ENCODE results near the gene SLC25A11.

Gene SLC25A11

GRCh38 chr17:4898927-4899326 lies 40.9 kb downstream of the SLC25A11 start:
- Histone ChIP-seq H3K36me3 (ENCODE audit: control insufficient read depth, insufficient read depth, low read length) (peaks cover 33% of the 10 kb centered on the region), H3K4me3 (ENCODE audit: low read depth, low read length) (peak overlapping the region; percentile 65), H3K27ac (ENCODE audit: low read depth, low read length) (no peak overlapping the region), H3K4me1 (ENCODE audit: control insufficient read depth, insufficient read depth, low read length) (peaks cover 7% of the 10 kb centered on the region), H3K27me3 (ENCODE audit: control insufficient read depth, insufficient read depth, low read length) (no peaks in the 10 kb centered on the region), H3K9me3 (ENCODE audit: control insufficient read depth, insufficient read depth, low read length) (no peaks in the 10 kb centered on the region), H3K9ac (ENCODE audit: low read depth, low read length) (no peak overlapping the region; the same call in 1 of the 2 replicates)

GRCh38 chr17:4898351-4898750 lies 41.5 kb downstream of the SLC25A11 start:
- no peaks in the 10 kb centered on the region for H3K27me3 ChIP-seq (ENCODE audit: control insufficient read depth, insufficient read depth, low read length)
- H3K4me1 ChIP-seq (ENCODE audit: control insufficient read depth, insufficient read depth, low read length) = peaks cover 5% of the 10 kb centered on the region
- H3K9me3 ChIP-seq (ENCODE audit: control insufficient read depth, insufficient read depth, low read length) = no peaks in the 10 kb centered on the region
- H3K36me3 ChIP-seq (ENCODE audit: control insufficient read depth, insufficient read depth, low read length) = peaks cover 39% of the 10 kb centered on the region
- no peak overlapping the region for H3K27ac ChIP-seq (ENCODE audit: low read depth, low read length)
- H3K9ac ChIP-seq (ENCODE audit: low read depth, low read length) = no peak overlapping the region
- H3K4me3 ChIP-seq (ENCODE audit: low read depth, low read length) = 0 out of 2 replicates have a peak overlapping the region, but pooled peaks have one; percentile 65

DNA sequence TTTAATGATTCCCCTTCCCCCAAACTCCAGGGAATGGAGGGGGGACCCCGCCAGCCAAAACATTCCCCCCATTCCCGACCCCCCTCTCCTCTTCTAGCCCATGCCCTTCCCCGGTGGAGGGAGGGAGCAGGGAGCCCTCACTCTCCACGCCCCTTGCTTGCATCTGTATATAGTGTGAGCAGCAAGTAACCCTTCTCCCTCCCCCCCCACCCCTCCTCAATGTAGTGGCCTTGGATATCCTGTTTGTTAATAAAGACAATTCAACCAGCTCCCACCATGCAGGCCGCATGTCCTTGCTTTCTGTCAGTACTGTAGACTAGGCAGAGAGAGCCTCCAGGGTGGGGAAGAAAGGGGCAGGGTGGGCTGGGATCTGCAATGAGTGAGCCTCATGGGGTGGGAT lies 42.1 kb downstream of the SLC25A11 start:
- H3K36me3 ChIP-seq (ENCODE audit: control insufficient read depth, insufficient read depth, low read length) = peaks cover 45% of the 10 kb centered on the region

DNA sequence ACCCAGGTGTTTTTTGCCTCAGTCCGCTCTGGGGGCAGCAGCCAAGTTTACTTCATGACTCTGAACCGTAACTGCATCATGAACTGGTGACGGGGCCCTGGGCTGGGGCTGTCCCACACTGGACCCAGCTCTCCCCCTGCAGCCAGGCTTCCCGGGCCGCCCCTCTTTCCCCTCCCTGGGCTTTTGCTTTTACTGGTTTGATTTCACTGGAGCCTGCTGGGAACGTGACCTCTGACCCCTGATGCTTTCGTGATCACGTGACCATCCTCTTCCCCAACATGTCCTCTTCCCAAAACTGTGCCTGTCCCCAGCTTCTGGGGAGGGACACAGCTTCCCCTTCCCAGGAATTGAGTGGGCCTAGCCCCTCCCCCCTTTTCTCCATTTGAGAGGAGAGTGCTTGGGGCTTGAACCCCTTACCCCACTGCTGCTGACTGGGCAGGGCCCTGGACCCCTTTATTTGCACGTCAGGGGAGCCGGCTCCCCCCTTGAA lies 42.6 kb downstream of the SLC25A11 start:
- Histone ChIP-seq H3K9me3 (ENCODE audit: control insufficient read depth, insufficient read depth, low read length) (no peaks in the 10 kb centered on the region), H3K36me3 (ENCODE audit: control insufficient read depth, insufficient read depth, low read length) (peaks cover 50% of the 10 kb centered on the region), H3K4me1 (ENCODE audit: control insufficient read depth, insufficient read depth, low read length) (peaks cover 3% of the 10 kb centered on the region; the same call in 1 of the 2 replicates), H3K27me3 (ENCODE audit: control insufficient read depth, insufficient read depth, low read length) (no peaks in the 10 kb centered on the region), H3K9ac (ENCODE audit: low read depth, low read length) (no peak overlapping the region), H3K4me3 (ENCODE audit: low read depth, low read length) (no peak overlapping the region), H3K27ac (ENCODE audit: low read depth, low read length) (no peak overlapping the region)

More for the DNA sequence above, 42.1 kb downstream of the SLC25A11 start:
- Histone ChIP-seq H3K27ac (ENCODE audit: low read depth, low read length) (no peak overlapping the region), H3K27me3 (ENCODE audit: control insufficient read depth, insufficient read depth, low read length) (no peaks in the 10 kb centered on the region), H3K4me1 (ENCODE audit: control insufficient read depth, insufficient read depth, low read length) (peaks cover 3% of the 10 kb centered on the region; the same call in 1 of the 2 replicates), H3K9me3 (ENCODE audit: control insufficient read depth, insufficient read depth, low read length) (no peaks in the 10 kb centered on the region), H3K4me3 (ENCODE audit: low read depth, low read length) (no peak overlapping the region), H3K9ac (ENCODE audit: low read depth, low read length) (no peak overlapping the region)

DNA sequence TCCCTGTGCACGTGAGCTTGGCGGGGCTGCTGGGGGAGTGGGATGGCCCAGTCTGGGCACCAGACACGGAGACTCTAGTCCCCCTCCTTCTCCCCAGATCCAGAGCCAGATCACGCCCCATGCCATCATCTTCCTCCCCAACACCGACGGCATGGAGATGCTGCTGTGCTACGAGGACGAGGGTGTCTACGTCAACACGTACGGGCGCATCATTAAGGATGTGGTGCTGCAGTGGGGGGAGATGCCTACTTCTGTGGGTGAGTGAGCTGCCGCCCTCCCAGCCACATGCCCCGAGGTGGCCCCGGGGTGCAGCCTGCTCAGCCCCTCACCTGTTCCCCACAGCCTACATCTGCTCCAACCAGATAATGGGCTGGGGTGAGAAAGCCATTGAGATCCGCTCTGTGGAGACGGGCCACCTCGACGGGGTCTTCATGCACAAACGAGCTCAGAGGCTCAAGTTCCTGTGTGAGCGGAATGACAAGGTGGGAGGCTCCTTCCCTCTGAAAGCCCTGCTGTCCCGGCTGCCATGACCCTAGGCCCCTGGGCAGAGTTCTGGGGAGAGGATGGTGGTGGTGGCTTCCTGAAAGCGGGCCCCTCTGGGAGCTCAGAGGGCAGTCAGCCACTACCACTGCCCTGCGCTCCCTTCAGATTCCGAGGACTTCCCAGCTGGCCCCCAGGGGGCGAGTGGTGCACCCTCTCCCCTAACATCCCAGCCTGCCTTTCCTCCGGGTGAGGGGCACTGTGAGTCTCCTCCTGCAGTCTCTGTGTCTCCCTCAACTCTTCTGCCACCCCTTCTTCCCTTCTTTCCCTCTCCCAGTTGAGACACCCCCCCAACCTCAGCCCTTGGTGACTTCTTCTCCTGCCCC lies 43.3 kb downstream of the SLC25A11 start:
- no peaks in the 10 kb centered on the region for H3K27me3 ChIP-seq (ENCODE audit: control insufficient read depth, insufficient read depth, low read length)
- peaks cover 55% of the 10 kb centered on the region for H3K36me3 ChIP-seq (ENCODE audit: control insufficient read depth, insufficient read depth, low read length)
- no peak overlapping the region for H3K9ac ChIP-seq (ENCODE audit: low read depth, low read length)
- H3K9me3 ChIP-seq (ENCODE audit: control insufficient read depth, insufficient read depth, low read length) = no peaks in the 10 kb centered on the region
- H3K4me1 ChIP-seq (ENCODE audit: control insufficient read depth, insufficient read depth, low read length) = peaks cover 3% of the 10 kb centered on the region; the same call in 1 of the 2 replicates
- no peak overlapping the region for H3K27ac ChIP-seq (ENCODE audit: low read depth, low read length)
- no peak overlapping the region for H3K4me3 ChIP-seq (ENCODE audit: low read depth, low read length)

DNA sequence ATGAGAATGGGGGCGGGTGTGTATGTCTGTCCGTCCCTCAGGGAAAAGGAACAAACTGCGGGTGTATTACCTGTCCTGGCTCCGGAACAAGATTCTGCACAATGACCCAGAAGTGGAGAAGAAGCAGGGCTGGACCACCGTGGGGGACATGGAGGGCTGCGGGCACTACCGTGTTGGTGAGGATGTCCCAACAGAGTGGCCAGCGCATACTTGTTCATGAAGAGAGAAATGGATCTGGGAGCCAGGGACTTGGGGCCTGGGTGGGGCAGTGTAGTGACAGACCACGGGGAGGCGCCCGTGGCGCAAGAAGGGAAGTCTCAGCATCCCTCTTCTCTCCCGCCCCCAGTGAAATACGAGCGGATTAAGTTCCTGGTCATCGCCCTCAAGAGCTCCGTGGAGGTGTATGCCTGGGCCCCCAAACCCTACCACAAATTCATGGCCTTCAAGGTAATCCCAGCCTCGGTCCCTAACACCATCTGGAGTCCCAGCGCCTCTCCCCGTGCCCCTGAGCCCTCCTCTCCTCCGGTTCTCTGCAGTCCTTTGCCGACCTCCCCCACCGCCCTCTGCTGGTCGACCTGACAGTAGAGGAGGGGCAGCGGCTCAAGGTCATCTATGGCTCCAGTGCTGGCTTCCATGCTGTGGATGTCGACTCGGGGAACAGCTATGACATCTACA lies 44.1 kb downstream of the SLC25A11 start:
- H3K27ac ChIP-seq (ENCODE audit: low read depth, low read length) = no peak overlapping the region
- H3K36me3 ChIP-seq (ENCODE audit: control insufficient read depth, insufficient read depth, low read length) = peaks cover 63% of the 10 kb centered on the region
- no peak overlapping the region for H3K9ac ChIP-seq (ENCODE audit: low read depth, low read length)
- no peaks in the 10 kb centered on the region for H3K27me3 ChIP-seq (ENCODE audit: control insufficient read depth, insufficient read depth, low read length)
- peaks cover 3% of the 10 kb centered on the region; the same call in 1 of the 2 replicates for H3K4me1 ChIP-seq (ENCODE audit: control insufficient read depth, insufficient read depth, low read length)
- H3K4me3 ChIP-seq (ENCODE audit: low read depth, low read length) = no peak overlapping the region
- H3K9me3 ChIP-seq (ENCODE audit: control insufficient read depth, insufficient read depth, low read length) = no peaks in the 10 kb centered on the region

GRCh38 chr17:4895121-4895520 lies 44.7 kb downstream of the SLC25A11 start:
- no peaks in the 10 kb centered on the region for H3K4me1 ChIP-seq (ENCODE audit: control insufficient read depth, insufficient read depth, low read length)
- no peaks in the 10 kb centered on the region for H3K27me3 ChIP-seq (ENCODE audit: control insufficient read depth, insufficient read depth, low read length)
- H3K9ac ChIP-seq (ENCODE audit: low read depth, low read length) = no peak overlapping the region
- no peaks in the 10 kb centered on the region for H3K9me3 ChIP-seq (ENCODE audit: control insufficient read depth, insufficient read depth, low read length)
- peaks cover 70% of the 10 kb centered on the region for H3K36me3 ChIP-seq (ENCODE audit: control insufficient read depth, insufficient read depth, low read length)
- no peak overlapping the region for H3K4me3 ChIP-seq (ENCODE audit: low read depth, low read length)
- no peak overlapping the region for H3K27ac ChIP-seq (ENCODE audit: low read depth, low read length)

GRCh38 chr17:4893721-4894560 lies 45.9 kb downstream of the SLC25A11 start:
- Histone ChIP-seq H3K4me1 (ENCODE audit: control insufficient read depth, insufficient read depth, low read length) (no peaks in the 10 kb centered on the region), H3K9ac (ENCODE audit: low read depth, low read length) (no peak overlapping the region), H3K27ac (ENCODE audit: low read depth, low read length) (no peak overlapping the region), H3K36me3 (ENCODE audit: control insufficient read depth, insufficient read depth, low read length) (peaks cover 71% of the 10 kb centered on the region), H3K27me3 (ENCODE audit: control insufficient read depth, insufficient read depth, low read length) (no peaks in the 10 kb centered on the region), H3K9me3 (ENCODE audit: control insufficient read depth, insufficient read depth, low read length) (no peaks in the 10 kb centered on the region), H3K4me3 (ENCODE audit: low read depth, low read length) (no peak overlapping the region)

DNA sequence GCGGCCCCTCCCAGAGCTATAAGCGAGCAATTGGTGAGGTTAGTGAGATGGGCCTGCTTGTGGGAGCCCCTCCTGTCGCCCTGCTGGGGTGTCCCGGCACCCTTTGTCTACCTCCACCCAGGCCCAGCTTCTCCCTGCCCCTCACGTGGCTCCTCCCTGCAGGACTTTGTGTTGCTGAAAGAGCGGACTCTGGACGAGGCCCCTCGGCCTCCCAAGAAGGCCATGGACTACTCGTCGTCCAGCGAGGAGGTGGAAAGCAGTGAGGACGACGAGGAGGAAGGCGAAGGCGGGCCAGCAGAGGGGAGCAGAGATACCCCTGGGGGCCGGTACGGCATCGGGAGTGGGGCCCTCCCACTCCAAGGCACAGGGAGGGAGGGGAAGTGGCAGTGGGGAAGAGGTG lies 46.6 kb downstream of the SLC25A11 start:
- Histone ChIP-seq H3K4me3 (ENCODE audit: low read depth, low read length) (no peak overlapping the region), H3K27ac (ENCODE audit: low read depth, low read length) (no peak overlapping the region), H3K9me3 (ENCODE audit: control insufficient read depth, insufficient read depth, low read length) (no peaks in the 10 kb centered on the region), H3K4me1 (ENCODE audit: control insufficient read depth, insufficient read depth, low read length) (no peaks in the 10 kb centered on the region), H3K9ac (ENCODE audit: low read depth, low read length) (no peak overlapping the region), H3K36me3 (ENCODE audit: control insufficient read depth, insufficient read depth, low read length) (peaks cover 71% of the 10 kb centered on the region), H3K27me3 (ENCODE audit: control insufficient read depth, insufficient read depth, low read length) (no peaks in the 10 kb centered on the region)

DNA sequence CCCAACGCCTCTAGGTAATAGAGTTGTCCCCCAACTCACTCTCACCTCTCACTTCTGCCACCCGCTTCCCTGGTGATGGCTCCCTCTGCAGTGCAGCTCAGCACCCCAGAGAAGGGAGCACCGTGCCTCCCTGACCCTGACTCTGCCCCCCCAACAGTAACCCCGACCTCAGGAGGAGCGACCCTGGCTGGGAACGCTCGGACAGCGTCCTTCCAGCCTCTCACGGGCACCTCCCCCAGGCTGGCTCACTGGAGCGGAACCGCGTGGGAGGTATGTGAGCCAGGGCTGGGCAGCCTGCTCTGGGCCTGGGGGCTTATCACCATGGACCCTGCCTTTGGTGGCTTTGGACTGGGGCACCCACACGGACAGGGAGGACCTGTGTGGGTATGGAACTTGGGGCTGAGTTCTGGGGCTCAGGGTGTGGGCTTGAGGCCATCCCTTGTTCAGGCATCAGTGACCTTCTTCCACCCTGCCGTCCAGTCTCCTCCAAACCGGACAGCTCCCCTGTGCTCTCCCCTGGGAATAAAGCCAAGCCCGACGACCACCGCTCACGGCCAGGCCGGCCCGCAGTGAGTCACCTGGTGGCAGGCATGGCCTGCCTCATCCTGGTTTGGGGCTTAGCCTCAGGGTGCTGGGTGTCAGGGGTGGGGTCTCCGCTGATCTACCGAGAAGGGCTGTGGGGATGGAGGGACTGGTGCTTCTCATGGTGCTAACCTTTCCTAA lies 47.2 kb downstream of the SLC25A11 start:
- Histone ChIP-seq H3K4me1 (ENCODE audit: control insufficient read depth, insufficient read depth, low read length) (no peaks in the 10 kb centered on the region), H3K9me3 (ENCODE audit: control insufficient read depth, insufficient read depth, low read length) (no peaks in the 10 kb centered on the region), H3K27me3 (ENCODE audit: control insufficient read depth, insufficient read depth, low read length) (no peaks in the 10 kb centered on the region), H3K27ac (ENCODE audit: low read depth, low read length) (no peak overlapping the region), H3K4me3 (ENCODE audit: low read depth, low read length) (no peak overlapping the region), H3K36me3 (ENCODE audit: control insufficient read depth, insufficient read depth, low read length) (peaks cover 76% of the 10 kb centered on the region), H3K9ac (ENCODE audit: low read depth, low read length) (no peak overlapping the region)

All from HUES48 (cell line).